Posterior vena cava (tissue), 2 donors: ENCODE results near the gene CALHM6. TPM values are rescaled to one million over a fixed set of nuclear protein-coding genes. Genes with fewer than 3 reads are reported as not detected.

Source experiments
- total RNA-seq, 2 donors: library from RNA; stranded (reverse); fragmentation: NEBNext Ultra II Directional; extraction: Animal tissue kit (Norgen Biotek cat#: 25700); gene quantifications; one replicate each; pipeline ENCODE4 v1.2.1, GENCODE V29; 2021
- donor health status: DM: yes; HTN: yes; CAD: no.
- donor health status: DM: yes; HTN: yes; CAD: no.

The CALHM6 gene
- total RNA-seq, 2 donors from 2014 or later: 2.4 to 5.4 TPM

Other genes with a start within 250 kb of the CALHM6 start
- 10 to 100 TPM; 16.0 to 17.4 TPM for gene TSPYL4, start 207.3 kb upstream of the CALHM6 start, total RNA-seq
- 10 to 100 TPM; 67.7 to 80.3 TPM for gene TSPYL1, start 181.4 kb upstream of the CALHM6 start, total RNA-seq
- 10 to 100 TPM; 48.5 to 61.5 TPM for gene DSE, start 90.4 kb upstream of the CALHM6 start, total RNA-seq
- 1 to 10 TPM; 7.0 to 7.2 TPM for gene CALHM5, start 50.3 kb downstream of the CALHM6 start, total RNA-seq
- under 1 TPM in 1 of 2 donors, not detected in 1; 0.33 TPM for gene TRAPPC3L, start 84.3 kb downstream of the CALHM6 start, total RNA-seq
- gene CALHM4, start 92.4 kb downstream of the CALHM6 start, total RNA-seq: not detected
- gene RWDD1, start 110.1 kb downstream of the CALHM6 start, total RNA-seq: 10 to 100 TPM; 50.9 to 55.1 TPM
- gene RSPH4A, start 155.1 kb downstream of the CALHM6 start, total RNA-seq: under 1 TPM; 0.51 to 0.71 TPM
- 10 to 100 TPM; 10.1 to 11.1 TPM for gene ZUP1, start 207.4 kb downstream of the CALHM6 start, total RNA-seq
- gene KPNA5, start 219.8 kb downstream of the CALHM6 start, total RNA-seq: 10 to 100 TPM; 18.3 to 23.7 TPM